ENCODE data around the gene CBARP. TPM values are rescaled to one million over a fixed set of nuclear protein-coding genes. Genes with fewer than 3 reads are reported as not detected.

Gene CBARP
- total and polyA plus RNA-seq, 2 of the 13 experiments (the other 11 are each of a cell fraction or from before 2014, with no cell fraction given) = 1.2 to 1.4 TPM

DNA sequence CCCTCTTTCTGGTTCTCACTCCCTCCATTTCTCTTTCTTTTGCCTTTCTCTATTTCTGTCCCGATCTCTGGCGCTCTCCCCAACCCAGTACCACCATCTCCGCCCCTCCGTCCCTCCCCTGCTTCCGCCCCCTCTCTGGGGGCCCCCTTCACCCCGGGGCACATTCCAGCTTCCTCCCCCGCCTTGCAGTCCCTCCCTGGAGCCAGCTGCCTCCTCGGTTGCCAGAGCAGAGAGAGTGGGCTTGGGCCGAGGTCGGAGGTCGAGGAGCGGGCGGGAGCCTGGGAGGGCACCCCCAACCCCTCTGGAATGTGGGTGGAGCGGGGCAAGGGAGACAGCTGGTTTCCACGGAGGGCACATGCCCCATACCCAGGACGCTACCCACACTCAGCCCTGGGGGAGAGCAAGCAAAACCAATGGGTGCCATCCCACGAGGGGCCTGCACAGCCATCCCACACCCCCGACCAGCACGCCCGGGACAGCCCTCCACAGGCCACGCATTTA, 24.9 kb upstream of the CBARP start (continued):
- TF ChIP-seq, protein P1, sequence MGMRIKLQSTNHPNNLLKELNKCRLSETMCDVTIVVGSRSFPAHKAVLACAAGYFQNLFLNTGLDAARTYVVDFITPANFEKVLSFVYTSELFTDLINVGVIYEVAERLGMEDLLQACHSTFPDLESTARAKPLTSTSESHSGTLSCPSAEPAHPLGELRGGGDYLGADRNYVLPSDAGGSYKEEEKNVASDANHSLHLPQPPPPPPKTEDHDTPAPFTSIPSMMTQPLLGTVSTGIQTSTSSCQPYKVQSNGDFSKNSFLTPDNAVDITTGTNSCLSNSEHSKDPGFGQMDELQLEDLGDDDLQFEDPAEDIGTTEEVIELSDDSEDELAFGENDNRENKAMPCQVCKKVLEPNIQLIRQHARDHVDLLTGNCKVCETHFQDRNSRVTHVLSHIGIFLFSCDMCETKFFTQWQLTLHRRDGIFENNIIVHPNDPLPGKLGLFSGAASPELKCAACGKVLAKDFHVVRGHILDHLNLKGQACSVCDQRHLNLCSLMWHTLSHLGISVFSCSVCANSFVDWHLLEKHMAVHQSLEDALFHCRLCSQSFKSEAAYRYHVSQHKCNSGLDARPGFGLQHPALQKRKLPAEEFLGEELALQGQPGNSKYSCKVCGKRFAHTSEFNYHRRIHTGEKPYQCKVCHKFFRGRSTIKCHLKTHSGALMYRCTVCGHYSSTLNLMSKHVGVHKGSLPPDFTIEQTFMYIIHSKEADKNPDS (CRISPR knock-in tag; IDR thresholded peaks at IDR 0.05) = no peak
- no peak for TF ChIP-seq RXRB (CRISPR knock-in tag; IDR thresholded peaks at IDR 0.05; ENCODE audit: borderline replicate concordance)
- TF ChIP-seq ZNF570 (CRISPR knock-in tag; IDR thresholded peaks at IDR 0.05; ENCODE audit: borderline replicate concordance) = no peak
- TF ChIP-seq SOX6 (IDR thresholded peaks at IDR 0.05) = no peak
- TF ChIP-seq SOX6 (CRISPR knock-in tag; IDR thresholded peaks at IDR 0.05) = no peak
- TF ChIP-seq, protein P2, sequence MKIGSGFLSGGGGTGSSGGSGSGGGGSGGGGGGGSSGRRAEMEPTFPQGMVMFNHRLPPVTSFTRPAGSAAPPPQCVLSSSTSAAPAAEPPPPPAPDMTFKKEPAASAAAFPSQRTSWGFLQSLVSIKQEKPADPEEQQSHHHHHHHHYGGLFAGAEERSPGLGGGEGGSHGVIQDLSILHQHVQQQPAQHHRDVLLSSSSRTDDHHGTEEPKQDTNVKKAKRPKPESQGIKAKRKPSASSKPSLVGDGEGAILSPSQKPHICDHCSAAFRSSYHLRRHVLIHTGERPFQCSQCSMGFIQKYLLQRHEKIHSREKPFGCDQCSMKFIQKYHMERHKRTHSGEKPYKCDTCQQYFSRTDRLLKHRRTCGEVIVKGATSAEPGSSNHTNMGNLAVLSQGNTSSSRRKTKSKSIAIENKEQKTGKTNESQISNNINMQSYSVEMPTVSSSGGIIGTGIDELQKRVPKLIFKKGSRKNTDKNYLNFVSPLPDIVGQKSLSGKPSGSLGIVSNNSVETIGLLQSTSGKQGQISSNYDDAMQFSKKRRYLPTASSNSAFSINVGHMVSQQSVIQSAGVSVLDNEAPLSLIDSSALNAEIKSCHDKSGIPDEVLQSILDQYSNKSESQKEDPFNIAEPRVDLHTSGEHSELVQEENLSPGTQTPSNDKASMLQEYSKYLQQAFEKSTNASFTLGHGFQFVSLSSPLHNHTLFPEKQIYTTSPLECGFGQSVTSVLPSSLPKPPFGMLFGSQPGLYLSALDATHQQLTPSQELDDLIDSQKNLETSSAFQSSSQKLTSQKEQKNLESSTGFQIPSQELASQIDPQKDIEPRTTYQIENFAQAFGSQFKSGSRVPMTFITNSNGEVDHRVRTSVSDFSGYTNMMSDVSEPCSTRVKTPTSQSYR (CRISPR knock-in tag; IDR thresholded peaks at IDR 0.05; ENCODE audit: borderline replicate concordance) = 0 out of 2 replicates have a peak, but pooled peaks have one; percentile 4
- TF ChIP-seq ZNF205 (CRISPR knock-in tag; IDR thresholded peaks at IDR 0.05) = no peak
- TF ChIP-seq SAP130 (CRISPR knock-in tag; IDR thresholded peaks at IDR 0.05; ENCODE audit: low read depth) = no peak
- TF ChIP-seq ZNF264 (CRISPR knock-in tag; IDR thresholded peaks at IDR 0.05) = no peak
- TF ChIP-seq, protein P3, sequence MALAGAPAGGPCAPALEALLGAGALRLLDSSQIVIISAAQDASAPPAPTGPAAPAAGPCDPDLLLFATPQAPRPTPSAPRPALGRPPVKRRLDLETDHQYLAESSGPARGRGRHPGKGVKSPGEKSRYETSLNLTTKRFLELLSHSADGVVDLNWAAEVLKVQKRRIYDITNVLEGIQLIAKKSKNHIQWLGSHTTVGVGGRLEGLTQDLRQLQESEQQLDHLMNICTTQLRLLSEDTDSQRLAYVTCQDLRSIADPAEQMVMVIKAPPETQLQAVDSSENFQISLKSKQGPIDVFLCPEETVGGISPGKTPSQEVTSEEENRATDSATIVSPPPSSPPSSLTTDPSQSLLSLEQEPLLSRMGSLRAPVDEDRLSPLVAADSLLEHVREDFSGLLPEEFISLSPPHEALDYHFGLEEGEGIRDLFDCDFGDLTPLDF (CRISPR knock-in tag; IDR thresholded peaks at IDR 0.05) = no peak
- TF ChIP-seq ETV5 (CRISPR knock-in tag; IDR thresholded peaks at IDR 0.05; ENCODE audit: borderline replicate concordance) = peak; percentile 72
- peak; percentile 41; the same call in 1 of the 2 replicates for TF ChIP-seq GABPB1 (CRISPR knock-in tag; IDR thresholded peaks at IDR 0.05)
- no peak for TF ChIP-seq SAFB2 (CRISPR knock-in tag; IDR thresholded peaks at IDR 0.05; ENCODE audit: borderline replicate concordance, low read depth)
- TF ChIP-seq, protein P4, sequence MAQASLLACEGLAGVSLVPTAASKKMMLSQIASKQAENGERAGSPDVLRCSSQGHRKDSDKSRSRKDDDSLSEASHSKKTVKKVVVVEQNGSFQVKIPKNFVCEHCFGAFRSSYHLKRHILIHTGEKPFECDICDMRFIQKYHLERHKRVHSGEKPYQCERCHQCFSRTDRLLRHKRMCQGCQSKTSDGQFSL (CRISPR knock-in tag; IDR thresholded peaks at IDR 0.05) = 0 out of 2 replicates have a peak, but pooled peaks have one; percentile 56
- peak; percentile 72 for TF ChIP-seq NR2F6 (IDR thresholded peaks at IDR 0.05)
- TF ChIP-seq NR2F6 (CRISPR knock-in tag; IDR thresholded peaks at IDR 0.05) = no peak
- TF ChIP-seq, protein P5, sequence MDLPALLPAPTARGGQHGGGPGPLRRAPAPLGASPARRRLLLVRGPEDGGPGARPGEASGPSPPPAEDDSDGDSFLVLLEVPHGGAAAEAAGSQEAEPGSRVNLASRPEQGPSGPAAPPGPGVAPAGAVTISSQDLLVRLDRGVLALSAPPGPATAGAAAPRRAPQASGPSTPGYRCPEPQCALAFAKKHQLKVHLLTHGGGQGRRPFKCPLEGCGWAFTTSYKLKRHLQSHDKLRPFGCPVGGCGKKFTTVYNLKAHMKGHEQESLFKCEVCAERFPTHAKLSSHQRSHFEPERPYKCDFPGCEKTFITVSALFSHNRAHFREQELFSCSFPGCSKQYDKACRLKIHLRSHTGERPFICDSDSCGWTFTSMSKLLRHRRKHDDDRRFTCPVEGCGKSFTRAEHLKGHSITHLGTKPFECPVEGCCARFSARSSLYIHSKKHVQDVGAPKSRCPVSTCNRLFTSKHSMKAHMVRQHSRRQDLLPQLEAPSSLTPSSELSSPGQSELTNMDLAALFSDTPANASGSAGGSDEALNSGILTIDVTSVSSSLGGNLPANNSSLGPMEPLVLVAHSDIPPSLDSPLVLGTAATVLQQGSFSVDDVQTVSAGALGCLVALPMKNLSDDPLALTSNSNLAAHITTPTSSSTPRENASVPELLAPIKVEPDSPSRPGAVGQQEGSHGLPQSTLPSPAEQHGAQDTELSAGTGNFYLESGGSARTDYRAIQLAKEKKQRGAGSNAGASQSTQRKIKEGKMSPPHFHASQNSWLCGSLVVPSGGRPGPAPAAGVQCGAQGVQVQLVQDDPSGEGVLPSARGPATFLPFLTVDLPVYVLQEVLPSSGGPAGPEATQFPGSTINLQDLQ (CRISPR knock-in tag; IDR thresholded peaks at IDR 0.05) = no peak
- TF ChIP-seq ZNF510 (CRISPR knock-in tag; IDR thresholded peaks at IDR 0.05; ENCODE audit: low read depth) = no peak
- TF ChIP-seq, protein P6, sequence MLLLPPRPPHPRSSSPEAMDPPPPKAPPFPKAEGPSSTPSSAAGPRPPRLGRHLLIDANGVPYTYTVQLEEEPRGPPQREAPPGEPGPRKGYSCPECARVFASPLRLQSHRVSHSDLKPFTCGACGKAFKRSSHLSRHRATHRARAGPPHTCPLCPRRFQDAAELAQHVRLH (CRISPR knock-in tag; IDR thresholded peaks at IDR 0.05; ENCODE audit: borderline replicate concordance, low read depth) = no peak
- TF ChIP-seq ISL2 (CRISPR knock-in tag; IDR thresholded peaks at IDR 0.05) = no peak
- TF ChIP-seq BRCA1 (CRISPR knock-in tag; IDR thresholded peaks at IDR 0.05) = no peak
- no peak for TF ChIP-seq ZNF772 (CRISPR knock-in tag; IDR thresholded peaks at IDR 0.05)
- TF ChIP-seq ELF3 (CRISPR knock-in tag; IDR thresholded peaks at IDR 0.05) = peak; percentile 18; the same call in 1 of the 2 replicates
